Body of pancreas (tissue), 4 donors: ENCODE measurements around the gene PARVG.

Source experiments
- POLR2A ChIP-seq, 3 donors: fragments of 450-650 bp; IDR thresholded peaks; one replicate each; pipeline ENCODE4 v1.6.1; 2016; ENCODE audit warnings: antibody characterized with exemption in 3 of 3, mild to moderate bottlenecking in 2 of 3
- TF ChIP-seq, protein P1 (sequence below), 7 experiments: fragments of 450-650 bp in 4 of 7; fragments of 200-600 bp in 3 of 7; sonication (generic) in 3 of 7; IDR thresholded peaks; one replicate each; pipeline ENCODE4 v1.5.1; 2016 to 2019; ENCODE audit warnings: antibody characterized with exemption in 7 of 7

DNA sequence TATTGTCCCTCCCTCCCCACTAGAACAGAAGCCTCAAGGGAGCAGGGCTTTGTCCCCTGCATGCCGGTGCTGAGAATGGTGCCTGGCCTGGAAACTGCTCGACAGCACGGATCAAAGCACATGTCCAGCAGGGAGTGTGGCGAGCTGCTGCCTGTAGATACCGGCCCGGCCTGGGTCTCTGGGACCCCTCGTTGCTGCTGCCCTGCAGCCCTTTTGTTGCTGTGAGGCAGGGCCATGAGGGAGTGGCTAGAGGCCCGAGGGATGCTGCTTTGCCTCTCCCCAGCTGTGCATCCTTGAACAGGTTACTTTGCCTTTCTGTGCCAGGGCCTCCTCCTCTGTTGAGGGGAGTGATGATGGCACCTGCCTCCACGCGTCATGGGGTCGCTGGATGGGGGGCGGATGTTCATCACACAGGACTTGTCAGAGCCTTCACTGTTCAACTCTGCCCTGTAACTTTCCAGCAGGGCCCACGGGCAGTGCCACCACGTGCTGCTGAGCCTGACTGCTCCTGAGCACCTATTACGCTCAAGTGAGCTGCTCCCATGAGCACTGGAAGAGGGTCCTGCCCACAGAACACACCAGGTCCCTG, 15.3 kb upstream of the PARVG start:
- TF ChIP-seq, protein P1, sequence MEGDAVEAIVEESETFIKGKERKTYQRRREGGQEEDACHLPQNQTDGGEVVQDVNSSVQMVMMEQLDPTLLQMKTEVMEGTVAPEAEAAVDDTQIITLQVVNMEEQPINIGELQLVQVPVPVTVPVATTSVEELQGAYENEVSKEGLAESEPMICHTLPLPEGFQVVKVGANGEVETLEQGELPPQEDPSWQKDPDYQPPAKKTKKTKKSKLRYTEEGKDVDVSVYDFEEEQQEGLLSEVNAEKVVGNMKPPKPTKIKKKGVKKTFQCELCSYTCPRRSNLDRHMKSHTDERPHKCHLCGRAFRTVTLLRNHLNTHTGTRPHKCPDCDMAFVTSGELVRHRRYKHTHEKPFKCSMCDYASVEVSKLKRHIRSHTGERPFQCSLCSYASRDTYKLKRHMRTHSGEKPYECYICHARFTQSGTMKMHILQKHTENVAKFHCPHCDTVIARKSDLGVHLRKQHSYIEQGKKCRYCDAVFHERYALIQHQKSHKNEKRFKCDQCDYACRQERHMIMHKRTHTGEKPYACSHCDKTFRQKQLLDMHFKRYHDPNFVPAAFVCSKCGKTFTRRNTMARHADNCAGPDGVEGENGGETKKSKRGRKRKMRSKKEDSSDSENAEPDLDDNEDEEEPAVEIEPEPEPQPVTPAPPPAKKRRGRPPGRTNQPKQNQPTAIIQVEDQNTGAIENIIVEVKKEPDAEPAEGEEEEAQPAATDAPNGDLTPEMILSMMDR (IDR thresholded peaks at IDR 0.05): no peak
- no peak for TF ChIP-seq POLR2A (IDR thresholded peaks at IDR 0.05)
